GM19099 (cell line): ENCODE measurements around the gene CCDC175.
A peak's percentile ranks its signal among the peaks of the same experiment; 100 is the strongest.

Experiments used
- POLR2A ChIP-seq: IDR thresholded peaks from 3 replicates; pipeline ENCODE4 v1.6.1; 2011; ENCODE audit warnings: low read depth; ENCODE audit not compliant: insufficient read length; ENCODE audit errors: extremely low read depth

Gene CCDC175

GRCh38 chr14:59510001-59510400 is 66.6 kb downstream of the CCDC175 start:
- no peak for TF ChIP-seq POLR2A

GRCh38 chr14:59509101-59509500 is 67.5 kb downstream of the CCDC175 start:
- no peak for TF ChIP-seq POLR2A

- TF ChIP-seq POLR2A = no peak
These were observed 68.9 kb downstream of the CCDC175 start for GRCh38 chr14:59507752-59508103.

- no peak for TF ChIP-seq POLR2A
These were observed 69.4 kb downstream of the CCDC175 start for GRCh38 chr14:59507063-59507751.

GRCh38 chr14:59503256-59503655 is 73.4 kb downstream of the CCDC175 start:
- TF ChIP-seq POLR2A = no peak

- TF ChIP-seq POLR2A = no peak
These were observed 75.9 kb downstream of the CCDC175 start for GRCh38 chr14:59500732-59501131.

- no peak for TF ChIP-seq POLR2A
These were observed 84.2 kb downstream of the CCDC175 start for GRCh38 chr14:59492384-59492783.

GRCh38 chr14:59490756-59491155 is 85.9 kb downstream of the CCDC175 start:
- TF ChIP-seq POLR2A = no peak

GRCh38 chr14:59484639-59485175 is 91.9 kb downstream of the CCDC175 start:
- no peak for TF ChIP-seq POLR2A

GRCh38 chr14:59483819-59484638 is 92.6 kb downstream of the CCDC175 start, which contains the start of the genes JKAMP and L3HYPDH:
TSS of gene JKAMP (plus strand) at chr14:59484517. CDS start at chr14:59484590, 73 bp downstream.
TSS of gene L3HYPDH (minus strand) at chr14:59484408. CDS start at chr14:59484316, 92 bp downstream.
- peak; percentile 91 for TF ChIP-seq POLR2A

GRCh38 chr14:59483363-59483762 is 93.2 kb downstream of the CCDC175 start:
- TF ChIP-seq POLR2A = no peak

- no peak for TF ChIP-seq POLR2A
These were observed 93.9 kb downstream of the CCDC175 start for GRCh38 chr14:59482541-59483331.

- TF ChIP-seq POLR2A = no peak
These were observed 94.6 kb downstream of the CCDC175 start for GRCh38 chr14:59481871-59482540.

- TF ChIP-seq POLR2A = no peak
These were observed 95.2 kb downstream of the CCDC175 start for GRCh38 chr14:59481407-59481806.
